A549 (cell line): ENCODE measurements around the gene PTPN12. TPM values are rescaled to one million over a fixed set of nuclear protein-coding genes. Genes with fewer than 3 reads are reported as not detected.
A peak's percentile ranks its signal among the peaks of the same experiment; 100 is the strongest.

Source experiments
- ATAC-seq, 2 experiments: fragments of 200-7000 bp in 1 of 2; fragments of >200 bp in 1 of 2; cut with Nextera tagmentation in 1 of 2; cut with Tn5 transposase in 1 of 2; 3 replicates each; pipeline versions ENCODE4 v1.8.0 to v1.9.1; 2018 to 2020; ENCODE audit warnings: mild to moderate bottlenecking in 1 of 2, moderate library complexity in 1 of 2
- CTCF ChIA-PET: fragments of 300-600 bp; sonication (Branson Sonifier 250); formaldehyde crosslinking; extraction: SDS; loops from one replicate; lab custom pipeline; 2021; ENCODE audit warnings: antibody characterized with exemption, inconsistent platforms; lab: Yijun Ruan, JAX
- POLR2A ChIA-PET: fragments of 350-600 bp; formaldehyde crosslinking; extraction: SDS; loops from one replicate; lab custom pipeline; 2021; ENCODE audit warnings: antibody characterized with exemption, inconsistent platforms; lab: Yijun Ruan, JAX
- DNase-seq, 2 experiments: peaks; one replicate each; pipeline versions ENCODE4 v3.0.0 to v3.0.0-alpha.2; 2011 to 2016; ENCODE audit warnings: low read depth in 1 of 2, low spot score in 1 of 2
- FAIRE-seq: peaks from 2 replicates; lab custom pipeline; 2011; peaks lifted over from hg19 to GRCh38; lab: Jason Lieb, UNC
- H3K27ac ChIP-seq, 2 experiments: fragments of >200 bp; sonication (Bioruptor Twin); formaldehyde crosslinking; 3 replicates each; pipeline ENCODE4 v1.5.1; 2016 to 2017
- H3K4me1 ChIP-seq: fragments of >200 bp; sonication (Bioruptor Twin); formaldehyde crosslinking; 3 replicates; pipeline ENCODE4 v1.6.1; 2016
- H3K4me2 ChIP-seq: fragments of >200 bp; sonication (Bioruptor Twin); formaldehyde crosslinking; 3 replicates; pipeline ENCODE4 v1.6.1; 2016
- H3K4me3 ChIP-seq: fragments of >200 bp; sonication (Bioruptor Twin); formaldehyde crosslinking; 3 replicates; pipeline ENCODE4 v1.5.1; 2016
- H3K9me3 ChIP-seq: fragments of >200 bp; sonication (Bioruptor Twin); formaldehyde crosslinking; 3 replicates; pipeline ENCODE4 v1.6.1; 2016
- BHLHE40 ChIP-seq: IDR thresholded peaks from 2 replicates; pipeline ENCODE4 v1.6.1; 2012; ENCODE audit warnings: low read depth, low read length, inconsistent platforms
- CBX8 ChIP-seq: fragments of 200-600 bp; sonication (generic); IDR thresholded peaks from 2 replicates; pipeline ENCODE4 v1.6.1; 2016
- EHF ChIP-seq: fragments of 250-450 bp; sonication (Bioruptor Pico); IDR thresholded peaks from 2 replicates; pipeline ENCODE4 v1.5.0; 2020; ENCODE audit warnings: mild to moderate bottlenecking
- FOSB ChIP-seq: fragments of 250-450 bp; sonication (Bioruptor Pico); IDR thresholded peaks from 2 replicates; pipeline ENCODE4 v1.5.0; 2020; ENCODE audit warnings: mild to moderate bottlenecking, moderate library complexity
- FOSL2 ChIP-seq, 2 experiments: fragments of 450-650 bp in 1 of 2; fragments of >200 bp in 1 of 2; sonication (Bioruptor Twin) in 1 of 2; formaldehyde crosslinking; IDR thresholded peaks; 2 replicates each; pipeline versions ENCODE4 v1.5.0 to v1.6.1; 2016 to 2020; ENCODE audit warnings: mild to moderate bottlenecking in 1 of 2, moderate library complexity in 1 of 2
- FOXS1 ChIP-seq: fragments of 250-450 bp; sonication (Bioruptor Pico); IDR thresholded peaks from 2 replicates; pipeline ENCODE4 v1.5.0; 2020; ENCODE audit warnings: mild to moderate bottlenecking, moderate library complexity
- GATA3 ChIP-seq: IDR thresholded peaks from 2 replicates; pipeline ENCODE4 v1.6.1; 2012; ENCODE audit warnings: borderline replicate concordance
- HEYL ChIP-seq: fragments of 250-450 bp; sonication (Bioruptor Pico); IDR thresholded peaks from 2 replicates; pipeline ENCODE4 v1.8.0; 2021; ENCODE audit warnings: mild to moderate bottlenecking, moderate library complexity
- HMGXB4 ChIP-seq: fragments of 250-450 bp; sonication (Bioruptor Pico); IDR thresholded peaks from 2 replicates; pipeline ENCODE4 v1.5.0; 2021; ENCODE audit warnings: mild to moderate bottlenecking, moderate library complexity, borderline replicate concordance
- HOXA7 ChIP-seq: fragments of 250-450 bp; sonication (Bioruptor Pico); IDR thresholded peaks from 2 replicates; pipeline ENCODE4 v1.5.0; 2020; ENCODE audit warnings: mild to moderate bottlenecking, moderate library complexity
- HOXB5 ChIP-seq: fragments of 250-450 bp; sonication (Bioruptor Pico); IDR thresholded peaks from 2 replicates; pipeline ENCODE4 v1.5.0; 2020; ENCODE audit warnings: mild to moderate bottlenecking, moderate library complexity
- JUNB ChIP-seq: fragments of >200 bp; sonication (Bioruptor Twin); formaldehyde crosslinking; IDR thresholded peaks from 2 replicates; pipeline ENCODE4 v1.6.1; 2016
- KDM1A ChIP-seq: fragments of 200-600 bp; sonication (generic); IDR thresholded peaks from 2 replicates; pipeline ENCODE4 v1.6.1; 2016; ENCODE audit warnings: low read depth, mild to moderate bottlenecking
- MAFK ChIP-seq: fragments of 450-650 bp; IDR thresholded peaks from 2 replicates; pipeline ENCODE4 v1.6.1; 2014; ENCODE audit not compliant: partially characterized antibody
- MYC ChIP-seq: IDR thresholded peaks from 2 replicates; pipeline ENCODE4 v1.6.1; 2012; ENCODE audit warnings: mild to moderate bottlenecking, inconsistent platforms, low read length, improper control_type of control experiment, borderline replicate concordance
- NFE2L2 ChIP-seq: fragments of 150-350 bp; conservative IDR thresholded peaks from 2 replicates; pipeline ENCODE4 v1.6.1; 2014; ENCODE audit warnings: low read length
- NR3C1 ChIP-seq: fragments of >200 bp; sonication (Bioruptor Twin); formaldehyde crosslinking; IDR thresholded peaks from 3 replicates; pipeline ENCODE4 v1.6.1; 2017
- PHF8 ChIP-seq: fragments of 200-600 bp; sonication (generic); IDR thresholded peaks from 2 replicates; pipeline ENCODE4 v1.6.1; 2016; ENCODE audit warnings: low read depth, mild to moderate bottlenecking, antibody characterized with exemption, moderate library complexity, borderline replicate concordance
- POLR2AphosphoS2 ChIP-seq: conservative IDR thresholded peaks from 2 replicates; pipeline ENCODE4 v1.6.1; 2012; ENCODE audit warnings: low read length, improper control_type of control experiment, inconsistent platforms
- RCOR1 ChIP-seq: fragments of 150-350 bp; IDR thresholded peaks from 2 replicates; pipeline ENCODE4 v1.6.1; 2014; ENCODE audit warnings: antibody characterized with exemption, low read length, low read depth
- SREBF2 ChIP-seq: fragments of 450-650 bp; IDR thresholded peaks from 2 replicates; pipeline ENCODE4 v1.6.1; 2014; ENCODE audit warnings: mild to moderate bottlenecking, moderate library complexity
- TP53 ChIP-seq: fragments of 250-450 bp; sonication (Bioruptor Pico); IDR thresholded peaks from 2 replicates; pipeline ENCODE4 v1.5.0; 2021; ENCODE audit warnings: mild to moderate bottlenecking, moderate library complexity
- ZC3H11A ChIP-seq: fragments of 450-650 bp; IDR thresholded peaks from 2 replicates; pipeline ENCODE4 v1.6.1; 2014; ENCODE audit warnings: antibody characterized with exemption, mild to moderate bottlenecking
- ZFP36 ChIP-seq: fragments of 450-650 bp; IDR thresholded peaks from 2 replicates; pipeline ENCODE4 v1.6.1; 2014; ENCODE audit warnings: borderline replicate concordance; ENCODE audit not compliant: partially characterized antibody
- ZNF302 ChIP-seq: fragments of 250-450 bp; sonication (Bioruptor Pico); IDR thresholded peaks from 2 replicates; pipeline ENCODE4 v1.9.0; 2021; ENCODE audit warnings: inconsistent platforms, mild to moderate bottlenecking, moderate library complexity
- WGBS: methylation state at CpG from one replicate; pipeline ENCODE4 v1.1.6; 2017; ENCODE audit errors: missing lambda C conversion rate; 5-methylcytosine and 5-hydroxymethylcytosine counted together
- polyA plus RNA-seq, 4 experiments: library from polyadenylated mRNA; depleted of rRNA in 3 of 4; stranded (reverse); fragments of >200 nt; fragmentation: RNase III in 1 of 4; extraction: RNeasy Plus Mini Kit Qiagen cat#74134 plus additional on column Dnase treatment in 1 of 4; gene quantifications; 2 replicates in 3 of 4; 3 replicates in 1 of 4; pipeline ENCODE4 v1.2.3, GENCODE V29; 2011 to 2017
- TF ChIP-seq, protein P1 (sequence below): fragments of >200 bp; sonication (Bioruptor Twin); formaldehyde crosslinking; IDR thresholded peaks from 3 replicates; pipeline ENCODE4 v1.5.1; 2016
- TF ChIP-seq, protein P2 (sequence below): fragments of 250-450 bp; sonication (Bioruptor Pico); IDR thresholded peaks from 2 replicates; pipeline ENCODE4 v1.5.0; 2020; ENCODE audit warnings: low read depth, mild to moderate bottlenecking, moderate library complexity
- TF ChIP-seq, protein P3 (sequence below): IDR thresholded peaks from 2 replicates; pipeline ENCODE4 v1.6.1; 2012

The PTPN12 gene
- polyA plus RNA-seq, 2 of the 4 experiments (the other 2 are of a cell fraction) = 76.3 to 105 TPM

DNA sequence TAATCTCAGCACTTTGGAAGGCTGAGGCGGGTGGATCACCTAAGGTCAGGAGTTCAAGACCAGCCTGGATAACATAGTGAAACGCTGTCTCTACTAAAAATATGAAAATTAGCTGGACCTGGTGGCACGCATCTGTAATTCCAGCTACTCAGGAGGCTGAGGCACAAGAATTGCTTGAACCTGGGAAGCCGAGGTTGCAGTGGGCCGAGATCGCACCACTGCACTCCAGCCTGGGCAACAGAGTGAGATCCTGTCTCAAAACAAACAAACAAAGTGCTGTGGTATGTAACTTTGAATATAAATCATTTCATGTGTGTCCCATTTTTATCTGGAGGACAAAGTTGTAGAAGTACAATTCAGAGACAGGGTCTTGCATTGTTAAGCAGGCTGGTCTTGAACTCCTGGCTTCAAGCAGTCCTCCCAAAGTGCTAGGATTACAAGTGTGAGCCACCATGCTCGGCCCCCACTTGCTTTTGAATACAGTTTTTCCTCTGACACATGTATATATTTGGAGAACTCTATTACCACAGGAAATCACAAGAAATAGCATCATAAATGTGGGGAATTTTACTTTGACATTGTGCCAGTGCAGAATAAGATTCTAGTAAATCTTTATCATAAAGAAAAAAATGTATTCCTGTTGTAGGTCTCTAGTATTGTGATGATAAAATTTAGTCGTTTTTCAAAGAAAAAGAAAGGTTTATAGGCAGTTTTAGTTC is 32.6 kb downstream of the PTPN12 start:
- Histone ChIP-seq H3K4me1 (peaks cover 60% of the 10 kb centered on the region), H3K9me3 (no peaks in the 10 kb centered on the region), H3K27ac (0 out of 6 replicates have a peak overlapping the region, but pooled peaks of 1 of the 2 experiments have one; percentile 5), H3K4me2 (peak overlapping the region; percentile 35; the same call in 2 of the 3 replicates), H3K4me3 (no peak overlapping the region)
- no peak for ATAC-seq
- WGBS = 77% methylated on average over 8 of the region's 8 CpGs
- FAIRE-seq = no peak
- POLR2A ChIA-PET = no interaction called here
- CTCF ChIA-PET = interaction anchor here (1.1 kb wide), 1 partner anchor 31 kb away, joined by 3 read pairs; no protein-coding TSS in a partner anchor
- TF ChIP-seq RCOR1 (no peak), NR3C1 (no peak), CBX8 (no peak), FOSB (no peak), TP53 (no peak), GATA3 (no peak), ZC3H11A (no peak), JUNB (no peak), HMGXB4 (CRISPR knock-in tag) (no peak), HEYL (no peak), FOXS1 (no peak)
- TF ChIP-seq, protein P1, sequence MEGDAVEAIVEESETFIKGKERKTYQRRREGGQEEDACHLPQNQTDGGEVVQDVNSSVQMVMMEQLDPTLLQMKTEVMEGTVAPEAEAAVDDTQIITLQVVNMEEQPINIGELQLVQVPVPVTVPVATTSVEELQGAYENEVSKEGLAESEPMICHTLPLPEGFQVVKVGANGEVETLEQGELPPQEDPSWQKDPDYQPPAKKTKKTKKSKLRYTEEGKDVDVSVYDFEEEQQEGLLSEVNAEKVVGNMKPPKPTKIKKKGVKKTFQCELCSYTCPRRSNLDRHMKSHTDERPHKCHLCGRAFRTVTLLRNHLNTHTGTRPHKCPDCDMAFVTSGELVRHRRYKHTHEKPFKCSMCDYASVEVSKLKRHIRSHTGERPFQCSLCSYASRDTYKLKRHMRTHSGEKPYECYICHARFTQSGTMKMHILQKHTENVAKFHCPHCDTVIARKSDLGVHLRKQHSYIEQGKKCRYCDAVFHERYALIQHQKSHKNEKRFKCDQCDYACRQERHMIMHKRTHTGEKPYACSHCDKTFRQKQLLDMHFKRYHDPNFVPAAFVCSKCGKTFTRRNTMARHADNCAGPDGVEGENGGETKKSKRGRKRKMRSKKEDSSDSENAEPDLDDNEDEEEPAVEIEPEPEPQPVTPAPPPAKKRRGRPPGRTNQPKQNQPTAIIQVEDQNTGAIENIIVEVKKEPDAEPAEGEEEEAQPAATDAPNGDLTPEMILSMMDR = no peak
- TF ChIP-seq, protein P2, sequence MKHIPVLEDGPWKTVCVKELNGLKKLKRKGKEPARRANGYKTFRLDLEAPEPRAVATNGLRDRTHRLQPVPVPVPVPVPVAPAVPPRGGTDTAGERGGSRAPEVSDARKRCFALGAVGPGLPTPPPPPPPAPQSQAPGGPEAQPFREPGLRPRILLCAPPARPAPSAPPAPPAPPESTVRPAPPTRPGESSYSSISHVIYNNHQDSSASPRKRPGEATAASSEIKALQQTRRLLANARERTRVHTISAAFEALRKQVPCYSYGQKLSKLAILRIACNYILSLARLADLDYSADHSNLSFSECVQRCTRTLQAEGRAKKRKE (CRISPR knock-in tag) = no peak
- TF ChIP-seq, protein P3, sequence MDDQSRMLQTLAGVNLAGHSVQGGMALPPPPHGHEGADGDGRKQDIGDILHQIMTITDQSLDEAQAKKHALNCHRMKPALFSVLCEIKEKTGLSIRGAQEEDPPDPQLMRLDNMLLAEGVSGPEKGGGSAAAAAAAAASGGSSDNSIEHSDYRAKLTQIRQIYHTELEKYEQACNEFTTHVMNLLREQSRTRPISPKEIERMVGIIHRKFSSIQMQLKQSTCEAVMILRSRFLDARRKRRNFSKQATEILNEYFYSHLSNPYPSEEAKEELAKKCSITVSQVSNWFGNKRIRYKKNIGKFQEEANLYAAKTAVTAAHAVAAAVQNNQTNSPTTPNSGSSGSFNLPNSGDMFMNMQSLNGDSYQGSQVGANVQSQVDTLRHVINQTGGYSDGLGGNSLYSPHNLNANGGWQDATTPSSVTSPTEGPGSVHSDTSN = no peak
- DNase-seq = no peak

- TF ChIP-seq FOXS1 = no peak
- peak; percentile 32 for TF ChIP-seq MAFK
- CTCF ChIA-PET = no interaction called here
- WGBS = 76% methylated on average over 3 of the region's 3 CpGs
- Histone ChIP-seq H3K27ac (peak overlapping the region in 1 of 2 experiments; percentile 27; a peak in 2 of 6 replicates), H3K4me1 (peaks cover 53% of the 10 kb centered on the region), H3K4me3 (no peak overlapping the region), H3K4me2 (peak overlapping the region; percentile 35), H3K9me3 (no peaks in the 10 kb centered on the region)
- peak in 1 of 2 experiments; percentile 36 for DNase-seq
- ATAC-seq = peak in 1 of 2 experiments; percentile 30; a peak in 1 of 6 replicates
- POLR2A ChIA-PET = no interaction called here
- FAIRE-seq = no peak
Measured at GRCh38 chr7:77570330-77571011, 33.4 kb downstream of the PTPN12 start.

GRCh38 chr7:77571801-77572200 is 34.7 kb downstream of the PTPN12 start:
- H3K4me1 ChIP-seq = peaks cover 40% of the 10 kb centered on the region
- ATAC-seq = no peak
- WGBS = 86% methylated on average over 6 of the region's 6 CpGs
- ChIA-PET POLR2A (interaction anchor here (0.7 kb wide), 1 partner anchor 35 kb away, joined by 3 read pairs; the partner anchor contains the start of gene PTPN12), CTCF (interaction anchor here (1.1 kb wide), 1 partner anchor 188 kb away, joined by 3 read pairs; no protein-coding TSS in a partner anchor)
- H3K9me3 ChIP-seq = no peaks in the 10 kb centered on the region
- no peak overlapping the region for H3K4me2 ChIP-seq
- FAIRE-seq = no peak
- H3K4me3 ChIP-seq = no peak overlapping the region
- no peak overlapping the region for H3K27ac ChIP-seq
- DNase-seq = no peak
- TF ChIP-seq FOXS1 = no peak
- TF ChIP-seq ZNF302 = no peak
- no peak for TF ChIP-seq SREBF2
- TF ChIP-seq FOSL2 (IDR thresholded peaks at IDR 0.05) = no peak
- no peak for TF ChIP-seq FOSL2 (CRISPR knock-in tag; IDR thresholded peaks at IDR 0.05)
- TF ChIP-seq BHLHE40 = no peak
- TF ChIP-seq ZFP36 = no peak
- no peak for TF ChIP-seq HOXA7 (CRISPR knock-in tag)
- no peak for TF ChIP-seq MAFK
- TF ChIP-seq HOXB5 (CRISPR knock-in tag) = no peak
- TF ChIP-seq PHF8 = no peak
- TF ChIP-seq POLR2AphosphoS2 = no peak
- no peak for TF ChIP-seq KDM1A
- TF ChIP-seq MYC = no peak
- no peak for TF ChIP-seq NFE2L2
- TF ChIP-seq ZC3H11A = no peak
- no peak for TF ChIP-seq EHF
